Gastrocnemius medialis (tissue), 4 donors: ENCODE measurements around the gene CRCP.

Experiments
- CTCF ChIP-seq, 5 experiments: fragments of 450-650 bp in 3 of 5; fragments of 200-600 bp in 2 of 5; sonication (generic) in 2 of 5; IDR thresholded peaks in 4 of 5; conservative IDR thresholded peaks in 1 of 5; 1 replicate in 4 of 5; 2 replicates in 1 of 5; pipeline ENCODE4 v1.5.1; 2016 to 2019; ENCODE audit warnings: antibody characterized with exemption in 5 of 5, mild to moderate bottlenecking in 3 of 5, moderate library complexity in 3 of 5
- POLR2A ChIP-seq, 2 donors: fragments of 450-650 bp; IDR thresholded peaks; one replicate each; pipeline ENCODE4 v1.6.1; 2017; ENCODE audit warnings: antibody characterized with exemption in 2 of 2, mild to moderate bottlenecking in 2 of 2, moderate library complexity in 2 of 2

GRCh38 chr7:66150471-66150870 lies 35.8 kb downstream of the CRCP start:
- TF ChIP-seq CTCF (IDR thresholded peaks at IDR 0.05 in 4 of 5, conservative IDR thresholded peaks at IDR 0.05 in 1 of 5) (no peak), POLR2A (IDR thresholded peaks at IDR 0.05) (no peak)
